ENCODE measurements around the gene UNC93B1. TPM values are rescaled to one million over a fixed set of nuclear protein-coding genes. Genes with fewer than 3 reads are reported as not detected.
A peak's percentile ranks its signal among the peaks of the same experiment; 100 is the strongest.

UNC93B1 gene
- total and polyA plus RNA-seq, 2 of the 13 experiments (the other 11 are each of a cell fraction or from before 2014, with no cell fraction given), result 8.8 to 18.9 TPM

- TF ChIP-seq ZBTB43 (CRISPR knock-in tag; conservative IDR thresholded peaks at IDR 0.05) (peak; percentile 55; the same call in 1 of the 2 replicates), NBN (conservative IDR thresholded peaks at IDR 0.05) (no peak), ZSCAN22 (CRISPR knock-in tag; IDR thresholded peaks at IDR 0.05) (no peak), ZNF354B (CRISPR knock-in tag; IDR thresholded peaks at IDR 0.05) (no peak), ZNF652 (CRISPR knock-in tag; IDR thresholded peaks at IDR 0.05; ENCODE audit: borderline replicate concordance, low read depth) (no peak), ZFP37 (CRISPR knock-in tag; IDR thresholded peaks at IDR 0.05; ENCODE audit: borderline replicate concordance) (0 out of 2 replicates have a peak, but pooled peaks have one; percentile 36), ZNF232 (CRISPR knock-in tag; IDR thresholded peaks at IDR 0.05; ENCODE audit: borderline replicate concordance) (no peak), ZFP90 (CRISPR knock-in tag; IDR thresholded peaks at IDR 0.05; ENCODE audit: borderline replicate concordance) (peak; percentile 52; the same call in 1 of the 2 replicates), RAD51 (IDR thresholded peaks at IDR 0.05; ENCODE audit: borderline replicate concordance) (no peak), NFYC (CRISPR knock-in tag; IDR thresholded peaks at IDR 0.05) (no peak; the same call in 1 of the 2 replicates), ERF (CRISPR knock-in tag; IDR thresholded peaks at IDR 0.05) (peak; percentile 81; the same call in 1 of the 2 replicates), HCFC1 (IDR thresholded peaks at IDR 0.05; ENCODE audit: low read depth, low read length) (no peak), E2F2 (CRISPR knock-in tag; IDR thresholded peaks at IDR 0.05; ENCODE audit: borderline replicate concordance) (no peak)
- TF ChIP-seq, protein P1, sequence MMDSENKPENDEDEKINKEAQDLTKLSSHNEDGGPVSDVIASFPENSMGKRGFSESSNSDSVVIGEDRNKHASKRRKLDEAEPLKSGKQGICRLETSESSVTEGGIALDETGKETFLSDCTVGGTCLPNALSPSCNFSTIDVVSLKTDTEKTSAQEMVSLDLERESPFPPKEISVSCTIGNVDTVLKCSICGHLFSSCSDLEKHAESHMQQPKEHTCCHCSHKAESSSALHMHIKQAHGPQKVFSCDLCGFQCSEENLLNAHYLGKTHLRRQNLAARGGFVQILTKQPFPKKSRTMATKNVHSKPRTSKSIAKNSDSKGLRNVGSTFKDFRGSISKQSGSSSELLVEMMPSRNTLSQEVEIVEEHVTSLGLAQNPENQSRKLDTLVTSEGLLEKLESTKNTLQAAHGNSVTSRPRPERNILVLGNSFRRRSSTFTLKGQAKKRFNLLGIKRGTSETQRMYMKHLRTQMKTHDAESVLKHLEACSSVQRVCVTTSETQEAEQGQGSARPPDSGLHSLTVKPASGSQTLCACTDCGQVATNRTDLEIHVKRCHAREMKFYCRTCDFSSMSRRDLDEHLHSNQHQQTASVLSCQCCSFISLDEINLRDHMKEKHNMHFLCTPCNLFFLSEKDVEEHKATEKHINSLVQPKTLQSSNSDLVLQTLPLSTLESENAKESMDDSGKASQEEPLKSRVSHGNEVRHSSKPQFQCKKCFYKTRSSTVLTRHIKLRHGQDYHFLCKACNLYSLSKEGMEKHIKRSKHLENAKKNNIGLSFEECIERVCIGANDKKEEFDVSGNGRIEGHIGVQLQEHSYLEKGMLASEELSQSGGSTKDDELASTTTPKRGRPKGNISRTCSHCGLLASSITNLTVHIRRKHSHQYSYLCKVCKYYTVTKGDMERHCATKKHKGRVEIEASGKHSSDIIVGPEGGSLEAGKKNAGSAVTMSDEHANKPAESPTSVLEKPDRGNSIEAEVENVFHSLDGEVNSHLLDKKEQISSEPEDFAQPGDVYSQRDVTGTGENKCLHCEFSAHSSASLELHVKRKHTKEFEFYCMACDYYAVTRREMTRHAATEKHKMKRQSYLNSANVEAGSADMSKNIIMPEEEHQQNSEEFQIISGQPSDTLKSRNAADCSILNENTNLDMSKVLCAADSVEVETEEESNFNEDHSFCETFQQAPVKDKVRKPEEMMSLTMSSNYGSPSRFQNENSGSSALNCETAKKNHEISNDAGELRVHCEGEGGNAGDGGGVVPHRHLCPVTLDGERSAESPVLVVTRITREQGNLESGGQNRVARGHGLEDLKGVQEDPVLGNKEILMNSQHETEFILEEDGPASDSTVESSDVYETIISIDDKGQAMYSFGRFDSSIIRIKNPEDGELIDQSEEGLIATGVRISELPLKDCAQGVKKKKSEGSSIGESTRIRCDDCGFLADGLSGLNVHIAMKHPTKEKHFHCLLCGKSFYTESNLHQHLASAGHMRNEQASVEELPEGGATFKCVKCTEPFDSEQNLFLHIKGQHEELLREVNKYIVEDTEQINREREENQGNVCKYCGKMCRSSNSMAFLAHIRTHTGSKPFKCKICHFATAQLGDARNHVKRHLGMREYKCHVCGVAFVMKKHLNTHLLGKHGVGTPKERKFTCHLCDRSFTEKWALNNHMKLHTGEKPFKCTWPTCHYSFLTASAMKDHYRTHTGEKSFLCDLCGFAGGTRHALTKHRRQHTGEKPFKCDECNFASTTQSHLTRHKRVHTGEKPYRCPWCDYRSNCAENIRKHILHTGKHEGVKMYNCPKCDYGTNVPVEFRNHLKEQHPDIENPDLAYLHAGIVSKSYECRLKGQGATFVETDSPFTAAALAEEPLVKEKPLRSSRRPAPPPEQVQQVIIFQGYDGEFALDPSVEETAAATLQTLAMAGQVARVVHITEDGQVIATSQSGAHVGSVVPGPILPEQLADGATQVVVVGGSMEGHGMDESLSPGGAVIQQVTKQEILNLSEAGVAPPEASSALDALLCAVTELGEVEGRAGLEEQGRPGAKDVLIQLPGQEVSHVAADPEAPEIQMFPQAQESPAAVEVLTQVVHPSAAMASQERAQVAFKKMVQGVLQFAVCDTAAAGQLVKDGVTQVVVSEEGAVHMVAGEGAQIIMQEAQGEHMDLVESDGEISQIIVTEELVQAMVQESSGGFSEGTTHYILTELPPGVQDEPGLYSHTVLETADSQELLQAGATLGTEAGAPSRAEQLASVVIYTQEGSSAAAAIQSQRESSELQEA (CRISPR knock-in tag; IDR thresholded peaks at IDR 0.05; ENCODE audit: not compliant biosample characterization), result no peak
- TF ChIP-seq, protein P2, sequence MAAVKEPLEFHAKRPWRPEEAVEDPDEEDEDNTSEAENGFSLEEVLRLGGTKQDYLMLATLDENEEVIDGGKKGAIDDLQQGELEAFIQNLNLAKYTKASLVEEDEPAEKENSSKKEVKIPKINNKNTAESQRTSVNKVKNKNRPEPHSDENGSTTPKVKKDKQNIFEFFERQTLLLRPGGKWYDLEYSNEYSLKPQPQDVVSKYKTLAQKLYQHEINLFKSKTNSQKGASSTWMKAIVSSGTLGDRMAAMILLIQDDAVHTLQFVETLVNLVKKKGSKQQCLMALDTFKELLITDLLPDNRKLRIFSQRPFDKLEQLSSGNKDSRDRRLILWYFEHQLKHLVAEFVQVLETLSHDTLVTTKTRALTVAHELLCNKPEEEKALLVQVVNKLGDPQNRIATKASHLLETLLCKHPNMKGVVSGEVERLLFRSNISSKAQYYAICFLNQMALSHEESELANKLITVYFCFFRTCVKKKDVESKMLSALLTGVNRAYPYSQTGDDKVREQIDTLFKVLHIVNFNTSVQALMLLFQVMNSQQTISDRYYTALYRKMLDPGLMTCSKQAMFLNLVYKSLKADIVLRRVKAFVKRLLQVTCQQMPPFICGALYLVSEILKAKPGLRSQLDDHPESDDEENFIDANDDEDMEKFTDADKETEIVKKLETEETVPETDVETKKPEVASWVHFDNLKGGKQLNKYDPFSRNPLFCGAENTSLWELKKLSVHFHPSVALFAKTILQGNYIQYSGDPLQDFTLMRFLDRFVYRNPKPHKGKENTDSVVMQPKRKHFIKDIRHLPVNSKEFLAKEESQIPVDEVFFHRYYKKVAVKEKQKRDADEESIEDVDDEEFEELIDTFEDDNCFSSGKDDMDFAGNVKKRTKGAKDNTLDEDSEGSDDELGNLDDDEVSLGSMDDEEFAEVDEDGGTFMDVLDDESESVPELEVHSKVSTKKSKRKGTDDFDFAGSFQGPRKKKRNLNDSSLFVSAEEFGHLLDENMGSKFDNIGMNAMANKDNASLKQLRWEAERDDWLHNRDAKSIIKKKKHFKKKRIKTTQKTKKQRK (IDR thresholded peaks at IDR 0.05; ENCODE audit: low read length), result no peak
- TF ChIP-seq, protein P3, sequence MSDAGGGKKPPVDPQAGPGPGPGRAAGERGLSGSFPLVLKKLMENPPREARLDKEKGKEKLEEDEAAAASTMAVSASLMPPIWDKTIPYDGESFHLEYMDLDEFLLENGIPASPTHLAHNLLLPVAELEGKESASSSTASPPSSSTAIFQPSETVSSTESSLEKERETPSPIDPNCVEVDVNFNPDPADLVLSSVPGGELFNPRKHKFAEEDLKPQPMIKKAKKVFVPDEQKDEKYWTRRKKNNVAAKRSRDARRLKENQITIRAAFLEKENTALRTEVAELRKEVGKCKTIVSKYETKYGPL (CRISPR knock-in tag; IDR thresholded peaks at IDR 0.05), result no peak
Observed at GRCh38 chr11:68020575-68020974, 16.7 kb upstream of the UNC93B1 start (continued).
